SK-N-SH (cell line): ENCODE measurements around the gene HIPK2. TPM values are rescaled to one million over a fixed set of nuclear protein-coding genes. Genes with fewer than 3 reads are reported as not detected.

Experiments
- CTCF ChIA-PET: fragments of 300-600, 350-600 bp; formaldehyde crosslinking; extraction: SDS; loops from one replicate; lab custom pipeline; 2021; lab: Yijun Ruan, JAX
- POLR2A ChIA-PET: fragments of 350-600 bp; sonication (Branson Sonifier 250); formaldehyde crosslinking; extraction: SDS; loops from one replicate; lab custom pipeline; 2020; ENCODE audit warnings: antibody characterized with exemption, inconsistent platforms; lab: Yijun Ruan, JAX
- DNase-seq: peaks from one replicate; pipeline ENCODE4 v3.0.0; 2012
- H2AFZ ChIP-seq: fragments of 200-600 bp; sonication (generic); 2 replicates; pipeline ENCODE4 v1.8.1; 2016; ENCODE audit warnings: antibody characterized with exemption, mild to moderate bottlenecking, low read depth
- H3F3A ChIP-seq: fragments of 200-600 bp; sonication (generic); replicated peaks from 2 replicates; pipeline ENCODE3; 2016; ENCODE audit warnings: antibody characterized with exemption, mild to moderate bottlenecking; ENCODE audit not compliant: insufficient read depth
- H3K27ac ChIP-seq, 2 experiments: fragments of 200-500 bp in 1 of 2; fragments of 200-600 bp in 1 of 2; sonication (Bioruptor generic) in 1 of 2; sonication (generic), shearing (Covaris generic) in 1 of 2; 2 replicates each; pipeline versions ENCODE4 v1.5.1 to v1.6.1; 2014 to 2016; ENCODE audit warnings: low read depth in 2 of 2, inconsistent platforms in 1 of 2, low read length in 1 of 2, mild to moderate bottlenecking in 1 of 2, mixed read lengths in 1 of 2
- H3K27me3 ChIP-seq: fragments of 200-600 bp; sonication (generic), shearing (Covaris generic); 2 replicates; pipeline ENCODE4 v1.6.1; 2016; ENCODE audit warnings: mixed run types; ENCODE audit not compliant: insufficient read depth
- H3K36me3 ChIP-seq, 2 experiments: fragments of 200-500 bp in 1 of 2; fragments of 200-600 bp in 1 of 2; sonication (Bioruptor generic) in 1 of 2; sonication (generic) in 1 of 2; replicated peaks in 1 of 2; 2 replicates each; pipeline versions ENCODE3 to v1.5.1; 2014 to 2016; ENCODE audit warnings: low read length in 1 of 2, mild to moderate bottlenecking in 1 of 2; ENCODE audit not compliant: insufficient read depth in 2 of 2, control insufficient read depth in 1 of 2
- H3K4me1 ChIP-seq, 2 experiments: fragments of 200-500 bp in 1 of 2; fragments of 200-600 bp in 1 of 2; sonication (Bioruptor generic) in 1 of 2; sonication (generic), shearing (Covaris generic) in 1 of 2; 2 replicates each; pipeline versions ENCODE4 v1.5.1 to v1.6.1; 2014 to 2016; ENCODE audit warnings: low read depth in 1 of 2, low read length in 1 of 2, mixed run types in 1 of 2; ENCODE audit not compliant: insufficient read depth in 2 of 2, control insufficient read depth in 1 of 2
- H3K4me2 ChIP-seq: fragments of 200-600 bp; sonication (generic), shearing (Covaris generic); 2 replicates; pipeline ENCODE4 v1.6.1; 2017; ENCODE audit warnings: mixed run types
- H3K4me3 ChIP-seq, 2 experiments: fragments of 200-500 bp in 1 of 2; fragments of 200-600 bp in 1 of 2; sonication (Bioruptor generic) in 1 of 2; sonication (generic), shearing (Covaris generic) in 1 of 2; 2 replicates each; pipeline versions ENCODE4 v1.5.1 to v1.8.1; 2014 to 2016; ENCODE audit warnings: low read depth in 2 of 2, inconsistent platforms in 1 of 2, low read length in 1 of 2, mild to moderate bottlenecking in 1 of 2, mixed read lengths in 1 of 2, moderate library complexity in 1 of 2
- H3K79me2 ChIP-seq: fragments of 200-600 bp; sonication (generic); 2 replicates; pipeline ENCODE4 v1.8.1; 2017; ENCODE audit warnings: mild to moderate bottlenecking; ENCODE audit not compliant: insufficient read depth
- H3K9ac ChIP-seq: fragments of 200-600 bp; sonication (generic); 2 replicates; pipeline ENCODE4 v1.6.1; 2017; ENCODE audit warnings: mixed run types
- H3K9me2 ChIP-seq: fragments of 200-600 bp; sonication (generic); 2 replicates; pipeline ENCODE4 v1.6.1; 2017; ENCODE audit warnings: mixed run types
- H3K9me3 ChIP-seq: fragments of 200-600 bp; sonication (generic); 2 replicates; pipeline ENCODE4 v1.6.1; 2017; ENCODE audit warnings: mixed run types, mild to moderate bottlenecking, moderate library complexity
- H4K20me1 ChIP-seq: fragments of 200-600 bp; sonication (generic); 2 replicates; pipeline ENCODE4 v1.6.1; 2017; ENCODE audit warnings: mild to moderate bottlenecking, mixed run types; ENCODE audit not compliant: insufficient read depth
- ELF1 ChIP-seq: IDR thresholded peaks from 2 replicates; pipeline ENCODE4 v1.4.0; 2012
- EZH2phosphoT487 ChIP-seq: fragments of 200-600 bp; sonication (generic); IDR thresholded peaks from 2 replicates; pipeline ENCODE4 v1.6.1; 2017; ENCODE audit warnings: low read depth, mixed run types, mild to moderate bottlenecking, antibody characterized with exemption, moderate library complexity, borderline replicate concordance
- FOSL2 ChIP-seq: IDR thresholded peaks from 2 replicates; pipeline ENCODE4 v1.4.0; 2012; ENCODE audit warnings: low read depth, mild to moderate bottlenecking, moderate library complexity, borderline replicate concordance
- FOXM1 ChIP-seq: IDR thresholded peaks from 2 replicates; pipeline ENCODE4 v1.4.0; 2012; ENCODE audit warnings: low read depth, mild to moderate bottlenecking
- GATA2 ChIP-seq: sonication (generic); formaldehyde crosslinking; IDR thresholded peaks from 2 replicates; pipeline ENCODE4 v1.5.0; 2020; ENCODE audit warnings: mild to moderate bottlenecking, missing genetic modification reagents
- IRF3 ChIP-seq: fragments of 150-350 bp; IDR thresholded peaks from 2 replicates; pipeline ENCODE4 v1.6.1; 2016; ENCODE audit warnings: mild to moderate bottlenecking, low read depth, low read length
- JUND ChIP-seq: IDR thresholded peaks from 2 replicates; pipeline ENCODE4 v1.4.0; 2012
- MAX ChIP-seq: IDR thresholded peaks from 2 replicates; pipeline ENCODE4 v1.4.0; 2012; ENCODE audit warnings: low read depth
- MEF2A ChIP-seq: IDR thresholded peaks from 2 replicates; pipeline ENCODE4 v1.4.0; 2012; ENCODE audit warnings: low read depth, borderline replicate concordance
- MXI1 ChIP-seq: IDR thresholded peaks from 2 replicates; pipeline ENCODE4 v1.6.1; 2012; ENCODE audit warnings: mild to moderate bottlenecking, low read depth, low read length, improper control_type of control experiment
- NFIC ChIP-seq: IDR thresholded peaks from 2 replicates; pipeline ENCODE4 v1.4.0; 2012; ENCODE audit warnings: borderline replicate concordance
- PBX3 ChIP-seq: IDR thresholded peaks from 2 replicates; pipeline ENCODE4; 2012
- POLR2AphosphoS5 ChIP-seq: IDR thresholded peaks from 2 replicates; pipeline ENCODE4 v1.6.1; 2012; ENCODE audit warnings: low read depth, low read length
- RFX5 ChIP-seq: IDR thresholded peaks from 2 replicates; pipeline ENCODE4 v1.6.1; 2012; ENCODE audit warnings: mild to moderate bottlenecking, improper control_type of control experiment, low read length
- SIN3A ChIP-seq: IDR thresholded peaks from 2 replicates; pipeline ENCODE4 v1.6.1; 2012; ENCODE audit warnings: low read depth, mild to moderate bottlenecking, low read length, moderate library complexity, borderline replicate concordance
- SMC3 ChIP-seq: IDR thresholded peaks from 2 replicates; pipeline ENCODE4 v1.6.1; 2012; ENCODE audit warnings: low read depth, low read length, improper control_type of control experiment
- TCF12 ChIP-seq: IDR thresholded peaks from 2 replicates; pipeline ENCODE4 v1.4.0; 2012
- TEAD4 ChIP-seq: IDR thresholded peaks from 2 replicates; pipeline ENCODE4 v1.4.0; 2012; ENCODE audit warnings: mild to moderate bottlenecking, borderline replicate concordance; ENCODE audit not compliant: insufficient read depth
- USF1 ChIP-seq: IDR thresholded peaks from 2 replicates; pipeline ENCODE4 v1.4.0; 2012; ENCODE audit warnings: low read depth, borderline replicate concordance
- USF2 ChIP-seq: fragments of 150-350 bp; IDR thresholded peaks from 2 replicates; pipeline ENCODE4 v1.6.1; 2017; ENCODE audit warnings: antibody characterized with exemption, low read length, low read depth, borderline replicate concordance
- WGBS: methylation state at CpG from one replicate; pipeline ENCODE4 v1.1.6; 2017; ENCODE audit warnings: low lambda C conversion rate; 5-methylcytosine and 5-hydroxymethylcytosine counted together
- polyA plus RNA-seq, 3 experiments: library from polyadenylated mRNA; depleted of rRNA; stranded (reverse); fragments of >200 nt; gene quantifications; 2 replicates each; pipeline ENCODE4 v1.2.3, GENCODE V29; 2012

The HIPK2 gene
- polyA plus RNA-seq, 1 of the 3 experiments (the other 2 are of a cell fraction), result 14.2 TPM

GRCh38 chr7:139734395-139734794, 43.4 kb downstream of the HIPK2 start:
- CTCF ChIA-PET, result interaction anchor here (0.6 kb wide), 1 partner anchor 88 kb away, joined by 3 read pairs; no protein-coding TSS in a partner anchor
- peaks cover 75% of the 10 kb centered on the region for H4K20me1 ChIP-seq
- H3K9me3 ChIP-seq, result no peaks in the 10 kb centered on the region
- H3K27ac ChIP-seq, result peak overlapping the region in 1 of 2 experiments; percentile 76; a peak in 2 of 4 replicates
- no peak overlapping the region; the same call in 1 of the 2 replicates for H3K9ac ChIP-seq
- H3K4me1 ChIP-seq, result peaks cover 21 to 45% of the 10 kb centered on the region in 2 experiments
- H3K4me2 ChIP-seq, result no peak overlapping the region
- 11% methylated on average over 2 of the region's 2 CpGs for WGBS
- H3K36me3 ChIP-seq, result peaks cover 2 to 6% of the 10 kb centered on the region in 2 experiments
- POLR2A ChIA-PET, result no interaction called here
- no peaks in the 10 kb centered on the region for H3K27me3 ChIP-seq
- TF ChIP-seq TCF12 (peak; percentile 47), FOSL2 (peak; percentile 75; the same call in 1 of the 2 replicates), NFIC (peak; percentile 41; the same call in 1 of the 2 replicates), IRF3 (no peak), PBX3 (peak; percentile 40), USF2 (no peak), MXI1 (no peak), MAX (0 out of 2 replicates have a peak, but pooled peaks have one; percentile 40), MEF2A (peak; percentile 82), GATA2 (CRISPR knock-in tag) (no peak), USF1 (no peak), JUND (peak; percentile 61)
- H3K4me3 ChIP-seq, result no peak overlapping the region
- H2AFZ ChIP-seq, result no peak overlapping the region
- no peaks in the 10 kb centered on the region for H3K9me2 ChIP-seq
- no peak for DNase-seq
- peaks cover 16% of the 10 kb centered on the region for H3F3A ChIP-seq
- H3K79me2 ChIP-seq, result peaks cover 98% of the 10 kb centered on the region

- peaks cover 98% of the 10 kb centered on the region for H3K79me2 ChIP-seq
- peaks cover 16% of the 10 kb centered on the region for H3F3A ChIP-seq
- TF ChIP-seq GATA2 (CRISPR knock-in tag) (no peak), EZH2phosphoT487 (no peak), RFX5 (no peak), FOXM1 (no peak), USF1 (no peak), SMC3 (no peak), ELF1 (no peak), TEAD4 (no peak), MEF2A (no peak), SIN3A (no peak), POLR2AphosphoS5 (no peak)
- H3K4me1 ChIP-seq, result peaks cover 21 to 45% of the 10 kb centered on the region in 2 experiments
- H2AFZ ChIP-seq, result no peak overlapping the region
- ChIA-PET CTCF (interaction anchor here (0.5 to 0.6 kb wide), 2 partner anchors 8 to 31 kb away, joined by 3 read pairs; no protein-coding TSS in a partner anchor), POLR2A (no interaction called here)
- peak overlapping the region in 1 of 2 experiments; percentile 76; a peak in 2 of 4 replicates for H3K27ac ChIP-seq
- H3K36me3 ChIP-seq, result peaks cover 2 to 9% of the 10 kb centered on the region in 2 experiments
- no peak overlapping the region for H3K9ac ChIP-seq
- WGBS, result 94% methylated on average over 7 of the region's 7 CpGs
- H3K4me2 ChIP-seq, result no peak overlapping the region
- no peaks in the 10 kb centered on the region for H3K27me3 ChIP-seq
- no peaks in the 10 kb centered on the region for H3K9me2 ChIP-seq
- peaks cover 68% of the 10 kb centered on the region for H4K20me1 ChIP-seq
- no peak overlapping the region for H3K4me3 ChIP-seq
- H3K9me3 ChIP-seq, result no peaks in the 10 kb centered on the region
- DNase-seq, result no peak
Observed at GRCh38 chr7:139733751-139734150, 44.0 kb downstream of the HIPK2 start.
